ENCODE measurements around the gene VAPA. TPM values are rescaled to one million over a fixed set of nuclear protein-coding genes. Genes with fewer than 3 reads are reported as not detected.
A peak's percentile ranks its signal among the peaks of the same experiment; 100 is the strongest.

VAPA gene
- total and polyA plus RNA-seq, 9 of the 15 experiments (the other 6 are each of a cell fraction or from before 2014, with no cell fraction given), result 219 to 902 (median 526) TPM

DNA sequence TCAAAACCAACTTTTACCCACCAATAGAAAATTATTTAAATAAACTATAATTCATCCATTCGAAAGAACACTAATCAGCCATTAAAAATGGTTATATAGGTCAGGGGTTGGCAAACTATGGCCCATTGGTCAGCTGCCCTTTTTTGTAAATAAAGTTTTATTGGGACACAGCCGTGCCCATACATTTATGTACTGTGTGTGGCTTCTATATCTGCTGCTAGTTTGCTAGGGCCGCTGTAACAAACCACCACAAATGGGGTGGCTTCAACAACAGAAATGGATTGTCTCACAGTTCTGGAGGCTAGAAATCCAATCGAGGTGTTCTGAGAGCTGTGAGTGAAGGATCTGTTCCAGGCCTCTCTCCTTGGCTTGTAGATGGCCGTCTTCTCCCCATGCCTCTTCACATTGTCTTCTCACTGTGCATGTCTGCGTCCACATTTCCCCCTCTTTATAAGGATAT lies 35.0 kb upstream of the VAPA start (continued):
- TF ChIP-seq, protein P1, sequence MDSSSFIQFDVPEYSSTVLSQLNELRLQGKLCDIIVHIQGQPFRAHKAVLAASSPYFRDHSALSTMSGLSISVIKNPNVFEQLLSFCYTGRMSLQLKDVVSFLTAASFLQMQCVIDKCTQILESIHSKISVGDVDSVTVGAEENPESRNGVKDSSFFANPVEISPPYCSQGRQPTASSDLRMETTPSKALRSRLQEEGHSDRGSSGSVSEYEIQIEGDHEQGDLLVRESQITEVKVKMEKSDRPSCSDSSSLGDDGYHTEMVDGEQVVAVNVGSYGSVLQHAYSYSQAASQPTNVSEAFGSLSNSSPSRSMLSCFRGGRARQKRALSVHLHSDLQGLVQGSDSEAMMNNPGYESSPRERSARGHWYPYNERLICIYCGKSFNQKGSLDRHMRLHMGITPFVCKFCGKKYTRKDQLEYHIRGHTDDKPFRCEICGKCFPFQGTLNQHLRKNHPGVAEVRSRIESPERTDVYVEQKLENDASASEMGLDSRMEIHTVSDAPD (CRISPR knock-in tag; IDR thresholded peaks at IDR 0.05), result no peak
- TF ChIP-seq, protein P2, sequence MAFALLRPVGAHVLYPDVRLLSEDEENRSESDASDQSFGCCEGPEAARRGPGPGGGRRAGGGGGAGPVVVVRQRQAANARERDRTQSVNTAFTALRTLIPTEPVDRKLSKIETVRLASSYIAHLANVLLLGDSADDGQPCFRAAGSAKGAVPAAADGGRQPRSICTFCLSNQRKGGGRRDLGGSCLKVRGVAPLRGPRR (CRISPR knock-in tag; IDR thresholded peaks at IDR 0.05), result peak; percentile 84; the same call in 1 of the 2 replicates
- no peak for TF ChIP-seq CREB1 (IDR thresholded peaks at IDR 0.05)
- no peak for TF ChIP-seq CREB1 (CRISPR knock-in tag; IDR thresholded peaks at IDR 0.05)
- no peak for TF ChIP-seq SIX5 (IDR thresholded peaks at IDR 0.05; ENCODE audit: borderline replicate concordance in 1 of 2, insufficient read depth in 1 of 2, low read depth in 1 of 2, low read length in 2 of 2)
- TF ChIP-seq ZNF507 (tag; conservative IDR thresholded peaks at IDR 0.05), result no peak
- TF ChIP-seq ZNF282 (CRISPR knock-in tag; IDR thresholded peaks at IDR 0.05), result no peak
- no peak for TF ChIP-seq CC2D1A (IDR thresholded peaks at IDR 0.05)
- no peak for TF ChIP-seq ESRRB (CRISPR knock-in tag; IDR thresholded peaks at IDR 0.05; ENCODE audit: borderline replicate concordance)
- TF ChIP-seq, protein P3, sequence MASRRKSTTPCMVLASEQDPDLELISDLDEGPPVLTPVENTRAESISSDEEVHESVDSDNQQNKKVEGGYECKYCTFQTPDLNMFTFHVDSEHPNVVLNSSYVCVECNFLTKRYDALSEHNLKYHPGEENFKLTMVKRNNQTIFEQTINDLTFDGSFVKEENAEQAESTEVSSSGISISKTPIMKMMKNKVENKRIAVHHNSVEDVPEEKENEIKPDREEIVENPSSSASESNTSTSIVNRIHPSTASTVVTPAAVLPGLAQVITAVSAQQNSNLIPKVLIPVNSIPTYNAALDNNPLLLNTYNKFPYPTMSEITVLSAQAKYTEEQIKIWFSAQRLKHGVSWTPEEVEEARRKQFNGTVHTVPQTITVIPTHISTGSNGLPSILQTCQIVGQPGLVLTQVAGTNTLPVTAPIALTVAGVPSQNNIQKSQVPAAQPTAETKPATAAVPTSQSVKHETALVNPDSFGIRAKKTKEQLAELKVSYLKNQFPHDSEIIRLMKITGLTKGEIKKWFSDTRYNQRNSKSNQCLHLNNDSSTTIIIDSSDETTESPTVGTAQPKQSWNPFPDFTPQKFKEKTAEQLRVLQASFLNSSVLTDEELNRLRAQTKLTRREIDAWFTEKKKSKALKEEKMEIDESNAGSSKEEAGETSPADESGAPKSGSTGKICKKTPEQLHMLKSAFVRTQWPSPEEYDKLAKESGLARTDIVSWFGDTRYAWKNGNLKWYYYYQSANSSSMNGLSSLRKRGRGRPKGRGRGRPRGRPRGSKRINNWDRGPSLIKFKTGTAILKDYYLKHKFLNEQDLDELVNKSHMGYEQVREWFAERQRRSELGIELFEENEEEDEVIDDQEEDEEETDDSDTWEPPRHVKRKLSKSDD (conservative IDR thresholded peaks at IDR 0.05; ENCODE audit: low read length), result no peak
- TF ChIP-seq PHTF2 (CRISPR knock-in tag; IDR thresholded peaks at IDR 0.05), result no peak
- TF ChIP-seq ZNF699 (CRISPR knock-in tag; IDR thresholded peaks at IDR 0.05; ENCODE audit: insufficient replicate concordance), result no peak
- TF ChIP-seq, protein P4, sequence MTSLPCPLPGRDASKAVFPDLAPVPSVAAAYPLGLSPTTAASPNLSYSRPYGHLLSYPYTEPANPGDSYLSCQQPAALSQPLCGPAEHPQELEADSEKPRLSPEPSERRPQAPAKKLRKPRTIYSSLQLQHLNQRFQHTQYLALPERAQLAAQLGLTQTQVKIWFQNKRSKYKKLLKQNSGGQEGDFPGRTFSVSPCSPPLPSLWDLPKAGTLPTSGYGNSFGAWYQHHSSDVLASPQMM (CRISPR knock-in tag; IDR thresholded peaks at IDR 0.05), result no peak
- TF ChIP-seq MIER1 (IDR thresholded peaks at IDR 0.05; ENCODE audit: low read depth), result no peak
- TF ChIP-seq ZFP36 (IDR thresholded peaks at IDR 0.05; ENCODE audit: low read depth, low read length, partially characterized antibody), result no peak
- TF ChIP-seq SAFB (IDR thresholded peaks at IDR 0.05; ENCODE audit: borderline replicate concordance, low read depth, low read length), result no peak
- peak; percentile 64; the same call in 1 of the 2 replicates for TF ChIP-seq ZKSCAN1 (IDR thresholded peaks at IDR 0.05; ENCODE audit: low read depth, low read length)
- TF ChIP-seq, protein P5, sequence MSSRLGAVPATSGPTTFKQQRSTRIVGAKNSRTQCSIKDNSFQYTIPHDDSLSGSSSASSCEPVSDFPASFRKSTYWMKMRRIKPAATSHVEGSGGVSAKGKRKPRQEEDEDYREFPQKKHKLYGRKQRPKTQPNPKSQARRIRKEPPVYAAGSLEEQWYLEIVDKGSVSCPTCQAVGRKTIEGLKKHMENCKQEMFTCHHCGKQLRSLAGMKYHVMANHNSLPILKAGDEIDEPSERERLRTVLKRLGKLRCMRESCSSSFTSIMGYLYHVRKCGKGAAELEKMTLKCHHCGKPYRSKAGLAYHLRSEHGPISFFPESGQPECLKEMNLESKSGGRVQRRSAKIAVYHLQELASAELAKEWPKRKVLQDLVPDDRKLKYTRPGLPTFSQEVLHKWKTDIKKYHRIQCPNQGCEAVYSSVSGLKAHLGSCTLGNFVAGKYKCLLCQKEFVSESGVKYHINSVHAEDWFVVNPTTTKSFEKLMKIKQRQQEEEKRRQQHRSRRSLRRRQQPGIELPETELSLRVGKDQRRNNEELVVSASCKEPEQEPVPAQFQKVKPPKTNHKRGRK (tag; IDR thresholded peaks at IDR 0.05), result no peak
- TF ChIP-seq HMGN3 (IDR thresholded peaks at IDR 0.05; ENCODE audit: borderline replicate concordance, extremely low read depth, insufficient read length, low read depth, low read length), result no peak
- no peak for TF ChIP-seq BRF1 (IDR thresholded peaks at IDR 0.05; ENCODE audit: borderline replicate concordance, extremely low read depth, insufficient read length)
- no peak for TF ChIP-seq SAFB2 (IDR thresholded peaks at IDR 0.05; ENCODE audit: borderline replicate concordance, low read depth, low read length, severe bottlenecking)
- TF ChIP-seq HMG20A (CRISPR knock-in tag; conservative IDR thresholded peaks at IDR 0.05), result 0 out of 2 replicates have a peak, but pooled peaks have one; percentile 51
